MCF 10A (cell line): ENCODE results near the gene SMOC2. TPM values are rescaled to one million over a fixed set of nuclear protein-coding genes. Genes with fewer than 3 reads are reported as not detected.
"Not testable (repeated sequence)": the region's sequence is repeated elsewhere in the genome, so short reads cannot be mapped to it uniquely, and the experiment has no call there.

Experiments
- BruUV-seq: library from RNA; stranded (reverse); fragments of 400-500 nt; replicated peaks from 2 replicates; lab custom pipeline; 2021; lab: Mats Ljungman, UMichigan
- CTCF ChIA-PET: fragments of 300-600 bp; sonication (Branson Sonifier 250); formaldehyde crosslinking; extraction: SDS; loops from one replicate; lab custom pipeline; 2021; ENCODE audit warnings: antibody characterized with exemption, inconsistent platforms; lab: Yijun Ruan, JAX
- POLR2A ChIA-PET: fragments of 300-600, 350-650 bp; sonication (Branson Sonifier 250); formaldehyde crosslinking; extraction: SDS; loops from one replicate; lab custom pipeline; 2020; ENCODE audit warnings: antibody characterized with exemption, inconsistent platforms; lab: Yijun Ruan, JAX
- DNase-seq: peaks from one replicate; pipeline ENCODE4 v3.0.0-alpha.2; 2018; ENCODE audit not compliant: unreplicated experiment
- H3K27ac Mint-ChIP-seq: one replicate; pipeline ENCODE4 v1.8.0; 2022; ENCODE audit warnings: mild to moderate bottlenecking, low read depth, mixed read lengths; ENCODE audit not compliant: unreplicated experiment
- H3K27me3 Mint-ChIP-seq: one replicate; pipeline ENCODE4 v1.8.0; 2022; ENCODE audit warnings: mixed read lengths; ENCODE audit not compliant: insufficient read depth, unreplicated experiment
- H3K36me3 Mint-ChIP-seq: one replicate; pipeline ENCODE4 v1.8.0; 2022; ENCODE audit warnings: mild to moderate bottlenecking, moderate library complexity, mixed read lengths; ENCODE audit not compliant: insufficient read depth, unreplicated experiment
- H3K4me1 Mint-ChIP-seq: one replicate; pipeline ENCODE4 v1.8.0; 2022; ENCODE audit warnings: mixed read lengths; ENCODE audit not compliant: insufficient read depth, unreplicated experiment
- H3K4me3 Mint-ChIP-seq: one replicate; pipeline ENCODE4 v1.8.0; 2022; ENCODE audit warnings: mild to moderate bottlenecking, moderate library complexity, mixed read lengths; ENCODE audit not compliant: unreplicated experiment
- H3K9me3 Mint-ChIP-seq: one replicate; pipeline ENCODE4 v1.8.0; 2022; ENCODE audit warnings: mixed read lengths; ENCODE audit not compliant: unreplicated experiment
- intact Hi-C: fragments of 100-400 bp; cut with micrococcal nuclease; formaldehyde crosslinking; loops from 2 replicates; pipeline ENCODE4 v1.14.1; 2022
- total RNA-seq: library from RNA; stranded (reverse); gene quantifications from 2 replicates; pipeline ENCODE4 v1.2.3, GENCODE V29; 2022
- TF ChIP-seq, protein P1 (sequence below): fragments of 200-600 bp; IDR thresholded peaks from one replicate; pipeline ENCODE4 v1.8.0; 2022; ENCODE audit warnings: antibody characterized with exemption, mild to moderate bottlenecking; ENCODE audit not compliant: unreplicated experiment

The SMOC2 gene
- total RNA-seq, 1 experiment from 2014 or later, result not detected

DNA sequence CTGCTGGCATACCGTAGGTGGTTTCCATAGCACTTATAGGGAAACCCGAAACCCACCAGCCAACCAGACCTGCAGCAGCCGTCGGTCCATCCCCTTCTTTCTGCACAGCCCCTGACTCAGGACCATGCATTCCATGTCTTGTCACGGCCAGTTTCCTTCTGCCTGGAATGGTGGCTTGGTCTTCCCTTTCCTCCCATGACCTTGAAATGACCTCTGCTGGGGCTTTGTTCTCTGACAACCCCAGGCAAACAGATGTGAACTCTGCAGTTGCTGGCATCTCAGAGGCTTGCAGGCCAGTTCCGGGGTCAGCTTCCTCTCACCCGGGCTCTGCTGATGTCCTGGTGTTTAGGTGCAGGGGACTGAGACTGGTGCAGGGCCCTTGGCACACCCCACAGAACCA is 250.8 kb downstream of the SMOC2 start:
- H3K9me3 Mint-ChIP-seq, result peaks cover 8% of the 10 kb centered on the region
- no TSS peak for BruUV-seq
- DNase-seq, result no peak
- intact Hi-C loops, result no loop called here
- H3K36me3 Mint-ChIP-seq, result no peaks in the 10 kb centered on the region
- TF ChIP-seq, protein P1, sequence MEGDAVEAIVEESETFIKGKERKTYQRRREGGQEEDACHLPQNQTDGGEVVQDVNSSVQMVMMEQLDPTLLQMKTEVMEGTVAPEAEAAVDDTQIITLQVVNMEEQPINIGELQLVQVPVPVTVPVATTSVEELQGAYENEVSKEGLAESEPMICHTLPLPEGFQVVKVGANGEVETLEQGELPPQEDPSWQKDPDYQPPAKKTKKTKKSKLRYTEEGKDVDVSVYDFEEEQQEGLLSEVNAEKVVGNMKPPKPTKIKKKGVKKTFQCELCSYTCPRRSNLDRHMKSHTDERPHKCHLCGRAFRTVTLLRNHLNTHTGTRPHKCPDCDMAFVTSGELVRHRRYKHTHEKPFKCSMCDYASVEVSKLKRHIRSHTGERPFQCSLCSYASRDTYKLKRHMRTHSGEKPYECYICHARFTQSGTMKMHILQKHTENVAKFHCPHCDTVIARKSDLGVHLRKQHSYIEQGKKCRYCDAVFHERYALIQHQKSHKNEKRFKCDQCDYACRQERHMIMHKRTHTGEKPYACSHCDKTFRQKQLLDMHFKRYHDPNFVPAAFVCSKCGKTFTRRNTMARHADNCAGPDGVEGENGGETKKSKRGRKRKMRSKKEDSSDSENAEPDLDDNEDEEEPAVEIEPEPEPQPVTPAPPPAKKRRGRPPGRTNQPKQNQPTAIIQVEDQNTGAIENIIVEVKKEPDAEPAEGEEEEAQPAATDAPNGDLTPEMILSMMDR, result no peak
- ChIA-PET CTCF (interaction anchor here (0.5 kb wide), 1 partner anchor 62 kb away, joined by 3 read pairs; no protein-coding TSS in a partner anchor), POLR2A (no interaction called here)
- no peaks in the 10 kb centered on the region for H3K4me1 Mint-ChIP-seq
- no peak overlapping the region for H3K27ac Mint-ChIP-seq
- H3K27me3 Mint-ChIP-seq, result peaks cover 9% of the 10 kb centered on the region
- H3K4me3 Mint-ChIP-seq, result no peak overlapping the region

DNA sequence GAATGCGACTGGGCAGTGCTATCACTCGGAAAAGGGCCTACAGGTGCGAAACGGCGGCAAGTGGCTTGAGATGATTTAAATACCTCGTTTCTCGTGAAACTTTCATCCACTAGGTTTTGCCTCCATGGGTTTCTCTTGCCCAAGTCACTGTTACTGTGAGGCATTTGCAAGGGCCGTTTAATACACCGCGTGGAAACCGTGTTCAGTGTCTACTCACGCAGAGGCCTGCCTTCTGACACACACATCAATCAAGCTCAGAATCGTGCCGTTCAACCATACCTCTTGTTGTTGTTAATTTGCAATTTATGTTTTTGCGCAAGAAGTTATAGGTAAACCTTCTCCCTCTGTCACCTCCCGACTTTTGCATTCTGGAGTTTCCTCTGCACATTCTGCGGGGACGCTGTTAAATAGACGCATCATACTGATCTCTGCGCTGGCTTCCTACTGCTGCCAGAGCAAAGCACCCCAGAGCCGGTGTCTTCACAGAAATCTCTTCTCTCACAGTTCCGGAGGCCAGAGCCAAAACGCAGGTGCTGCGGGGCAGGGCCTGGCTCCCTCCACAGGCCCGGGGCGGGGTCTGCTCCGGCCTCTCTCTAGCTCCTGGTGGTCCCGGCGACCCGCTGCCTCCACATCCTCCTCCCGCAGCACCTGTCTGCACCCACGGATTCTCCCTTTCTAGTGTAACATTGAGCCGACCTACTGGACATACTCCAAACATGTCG is 251.4 kb downstream of the SMOC2 start:
- Mint-ChIP-seq H3K9me3 (peaks cover 8% of the 10 kb centered on the region), H3K4me1 (no peaks in the 10 kb centered on the region), H3K27me3 (peaks cover 4% of the 10 kb centered on the region), H3K27ac (no peak overlapping the region), H3K36me3 (no peaks in the 10 kb centered on the region), H3K4me3 (no peak overlapping the region)
- intact Hi-C loops, result no loop called here
- BruUV-seq, result no TSS peak
- TF ChIP-seq, protein P1, result no peak
- POLR2A ChIA-PET, result no interaction called here
- DNase-seq, result no peak
- CTCF ChIA-PET, result no interaction called here

DNA sequence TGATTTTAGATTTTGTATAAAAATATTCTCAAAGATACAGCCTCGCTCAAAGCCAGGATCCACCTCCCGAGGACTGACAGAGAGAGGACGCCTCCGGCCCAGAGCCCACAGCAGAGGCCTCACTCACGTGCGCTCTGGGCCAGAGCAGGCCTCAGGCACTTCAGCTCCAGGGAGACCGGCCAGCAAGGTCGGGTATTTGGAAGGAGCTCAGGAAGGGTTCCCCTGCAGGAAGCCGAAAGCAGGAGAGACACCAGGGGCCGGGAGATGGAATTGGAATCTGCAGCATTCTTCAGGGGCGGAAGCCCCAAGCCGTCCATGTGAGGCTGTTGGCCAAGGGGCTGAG is 251.9 kb downstream of the SMOC2 start:
- DNase-seq, H3K27ac Mint-ChIP-seq, POLR2A ChIA-PET, intact Hi-C loops, H3K4me3 Mint-ChIP-seq, CTCF ChIA-PET, H3K36me3 Mint-ChIP-seq, H3K9me3 Mint-ChIP-seq, H3K4me1 Mint-ChIP-seq, H3K27me3 Mint-ChIP-seq, BruUV-seq: not testable (repeated sequence)

DNA sequence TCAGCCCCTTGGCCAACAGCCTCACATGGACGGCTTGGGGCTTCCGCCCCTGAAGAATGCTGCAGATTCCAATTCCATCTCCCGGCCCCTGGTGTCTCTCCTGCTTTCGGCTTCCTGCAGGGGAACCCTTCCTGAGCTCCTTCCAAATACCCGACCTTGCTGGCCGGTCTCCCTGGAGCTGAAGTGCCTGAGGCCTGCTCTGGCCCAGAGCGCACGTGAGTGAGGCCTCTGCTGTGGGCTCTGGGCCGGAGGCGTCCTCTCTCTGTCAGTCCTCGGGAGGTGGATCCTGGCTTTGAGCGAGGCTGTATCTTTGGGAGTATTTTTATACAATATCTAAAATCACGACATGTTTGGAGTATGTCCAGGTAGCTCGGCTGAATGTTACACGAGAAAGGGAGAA is 253.8 kb downstream of the SMOC2 start:
- H3K36me3 Mint-ChIP-seq, H3K9me3 Mint-ChIP-seq, H3K27me3 Mint-ChIP-seq, H3K27ac Mint-ChIP-seq, intact Hi-C loops, H3K4me1 Mint-ChIP-seq, POLR2A ChIA-PET, BruUV-seq, DNase-seq, H3K4me3 Mint-ChIP-seq: not testable (repeated sequence)
- CTCF ChIA-PET, result interaction anchor here (0.7 kb wide), 1 partner anchor 10 kb away, joined by 3 read pairs; no protein-coding TSS in a partner anchor

DNA sequence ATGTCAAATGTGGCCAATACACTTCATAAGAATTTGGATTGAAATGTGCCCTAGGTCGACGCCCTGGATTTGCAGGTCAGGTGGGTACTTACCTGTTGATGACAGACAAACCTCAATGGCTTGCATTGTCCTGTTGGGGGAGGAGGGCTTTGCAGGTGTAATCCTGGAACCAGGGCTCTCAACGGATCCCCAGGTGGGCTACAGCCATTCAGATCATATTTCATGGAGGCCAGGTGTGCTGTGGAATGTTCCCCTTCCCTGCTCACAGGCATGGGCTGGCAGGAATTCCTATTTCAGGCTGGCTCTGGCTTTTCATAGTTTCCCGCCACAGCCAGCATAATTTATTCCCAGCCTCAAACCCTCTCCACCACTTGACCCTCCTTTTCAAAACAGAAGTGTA is 254.7 kb downstream of the SMOC2 start:
- no peak overlapping the region for H3K27ac Mint-ChIP-seq
- no peak for DNase-seq
- no TSS peak for BruUV-seq
- no peak overlapping the region for H3K4me3 Mint-ChIP-seq
- no peaks in the 10 kb centered on the region for H3K27me3 Mint-ChIP-seq
- intact Hi-C loops, result no loop called here
- POLR2A ChIA-PET, result no interaction called here
- peaks cover 9% of the 10 kb centered on the region for H3K4me1 Mint-ChIP-seq
- TF ChIP-seq, protein P1, result no peak
- H3K9me3 Mint-ChIP-seq, result peaks cover 8% of the 10 kb centered on the region
- CTCF ChIA-PET, result no interaction called here
- no peaks in the 10 kb centered on the region for H3K36me3 Mint-ChIP-seq
